NOMO-1 (cell line): Measurements from ENCODE around the gene ARHGAP26.

Experiments
- DNase-seq, 2 experiments: peaks; one replicate each; lab custom pipeline; 2025; ENCODE audit not compliant: unreplicated experiment in 2 of 2; lab: John Stamatoyannopoulos, UW

The ARHGAP26 gene

DNA sequence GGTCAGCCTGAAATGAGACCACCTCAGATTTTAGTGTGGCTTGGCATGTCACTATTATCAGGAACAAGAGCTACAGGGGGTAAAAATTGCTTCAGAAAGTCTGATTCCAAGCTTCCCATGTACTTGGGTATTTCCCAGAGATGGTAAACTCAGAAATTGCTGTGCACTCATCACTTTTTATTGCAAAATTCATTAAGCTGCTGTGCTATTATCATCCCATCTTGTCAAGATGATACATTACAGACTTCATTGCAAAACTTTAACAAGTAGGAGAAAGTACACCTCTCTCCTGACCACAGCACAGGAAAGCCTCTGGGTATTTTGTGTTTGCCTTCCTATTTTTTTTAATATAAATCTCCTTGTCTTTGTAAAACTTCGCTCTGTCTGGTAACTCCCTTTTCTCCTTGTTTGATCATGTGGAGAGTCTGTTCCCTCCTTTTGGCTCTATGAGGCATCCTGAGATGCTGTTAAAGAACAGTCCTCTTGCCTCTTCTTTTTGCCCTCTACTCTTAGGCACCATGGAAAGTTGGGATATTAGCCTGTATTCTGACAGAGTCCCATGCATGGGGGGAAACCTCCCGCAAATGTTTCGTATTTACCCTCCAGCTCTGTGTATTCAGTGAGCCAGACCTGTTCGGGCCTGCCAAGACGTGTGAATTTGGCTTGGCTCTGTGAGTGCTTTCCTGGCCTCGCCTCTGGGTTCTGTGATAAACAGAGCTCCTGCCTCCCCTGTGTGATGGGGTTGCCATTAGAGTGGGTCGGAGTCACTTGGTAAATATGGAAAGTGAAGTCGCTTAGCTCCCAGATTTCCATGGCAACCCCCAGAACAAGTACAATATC is 372.6 kb downstream of the ARHGAP26 start:
- peak; percentile 40 to 67 for DNase-seq

DNA sequence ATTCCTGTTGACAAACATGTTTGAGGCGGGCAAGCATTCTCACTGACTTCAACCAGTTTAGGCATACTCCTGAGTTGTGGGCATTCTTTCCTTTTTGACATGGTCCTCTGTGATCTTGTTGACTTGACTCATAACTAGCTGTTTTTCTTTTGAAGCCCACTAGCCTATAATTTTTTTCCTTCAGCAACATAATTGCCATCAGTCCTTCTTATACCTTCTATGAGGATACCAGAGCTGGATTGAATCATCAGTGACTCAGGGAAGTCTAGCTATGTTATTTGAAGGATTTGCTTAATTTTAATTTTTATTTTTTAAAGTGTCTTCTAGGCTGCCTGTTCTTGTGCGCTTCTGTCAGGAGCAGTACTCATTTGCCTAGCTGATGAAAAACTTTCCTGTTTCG is 373.8 kb downstream of the ARHGAP26 start:
- no peak for DNase-seq

- DNase-seq: peak in 1 of 2 experiments; percentile 17
Observed at GRCh38 chr5:143145243-143146160, 375.3 kb downstream of the ARHGAP26 start.

GRCh38 chr5:143146161-143146560 is 376.0 kb downstream of the ARHGAP26 start:
- DNase-seq: no peak

DNA sequence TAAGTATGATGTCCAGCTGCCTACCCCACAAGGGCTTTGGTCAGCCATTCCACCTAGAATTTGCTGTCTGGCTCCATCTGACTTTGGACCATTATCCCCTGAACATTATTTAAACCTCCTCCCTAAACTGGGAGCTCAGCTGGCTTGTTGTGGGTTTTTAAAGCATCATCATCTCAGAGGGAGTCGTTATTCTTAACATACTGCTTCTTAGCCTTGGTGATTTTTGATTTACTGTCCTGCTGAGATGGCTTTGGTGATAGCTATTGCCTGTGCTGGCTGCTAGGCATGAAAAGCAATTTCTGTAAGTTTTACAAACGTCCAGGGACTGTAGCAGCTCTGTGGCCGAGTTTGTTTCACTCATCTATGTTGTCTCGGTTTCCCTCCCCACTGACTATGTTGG is 377.2 kb downstream of the ARHGAP26 start:
- no peak for DNase-seq

GRCh38 chr5:143147902-143148301 is 377.7 kb downstream of the ARHGAP26 start:
- peak; percentile 65 to 73 for DNase-seq

- peak; percentile 87 to 95 for DNase-seq
Observed at GRCh38 chr5:143148771-143149170, 378.6 kb downstream of the ARHGAP26 start.

DNA sequence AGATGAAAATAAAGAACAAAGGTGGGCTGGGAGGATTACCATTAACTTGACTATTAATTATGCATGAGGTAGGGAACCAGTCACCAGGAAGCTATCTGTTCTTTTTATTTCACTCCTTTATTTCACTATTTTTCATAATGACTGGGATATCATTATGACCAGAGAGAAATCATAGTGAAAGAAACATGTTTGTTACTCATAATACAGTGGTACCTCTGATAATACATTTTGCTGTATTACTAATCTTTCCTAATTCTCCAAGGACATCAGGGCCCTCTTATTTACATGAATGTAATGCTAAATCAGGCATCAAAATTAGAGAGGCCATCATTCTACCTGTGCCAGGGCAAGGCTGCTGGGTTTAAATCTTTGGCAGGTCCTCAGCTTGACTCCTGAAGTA is 379.6 kb downstream of the ARHGAP26 start:
- DNase-seq: no peak

GRCh38 chr5:143151056-143151700 is 381.0 kb downstream of the ARHGAP26 start:
- no peak for DNase-seq

- DNase-seq: no peak
Observed at GRCh38 chr5:143152445-143152844, 382.3 kb downstream of the ARHGAP26 start.

DNA sequence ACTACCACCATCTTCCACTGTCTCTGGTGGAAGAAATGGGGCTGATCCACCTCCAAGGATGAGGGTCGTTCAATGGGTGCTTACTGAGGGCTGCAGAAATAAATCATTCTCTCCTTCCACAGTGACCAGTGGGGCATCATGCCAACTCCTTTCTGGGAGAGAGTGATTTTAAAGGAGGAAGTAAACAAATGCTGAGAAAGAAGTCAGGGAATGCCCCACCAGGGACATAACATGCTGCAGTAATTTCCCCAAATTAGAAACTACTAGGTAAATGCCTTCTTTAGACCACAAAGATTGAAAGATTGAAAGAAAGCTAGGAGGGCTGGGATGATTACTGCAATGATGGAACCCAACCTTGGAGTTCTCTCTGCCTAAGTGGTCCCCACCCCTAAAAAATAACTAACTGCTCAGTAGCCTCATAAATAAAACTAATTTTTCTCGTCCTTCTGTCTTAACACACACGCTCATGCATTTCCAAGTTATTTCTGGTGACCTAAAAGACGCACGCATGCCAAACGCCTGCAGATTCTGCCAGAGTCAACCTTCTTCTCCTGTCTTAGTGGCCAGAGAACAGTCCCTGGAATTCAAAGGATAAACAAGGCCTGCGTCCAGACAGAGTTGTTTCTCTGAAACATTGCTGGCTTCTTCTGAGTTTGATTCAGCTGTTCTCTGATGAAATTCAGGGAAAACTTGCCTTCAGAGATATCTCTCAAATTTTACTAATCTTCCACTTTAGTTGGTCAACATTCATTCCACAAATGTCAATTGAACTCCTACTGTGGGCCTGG is 383.3 kb downstream of the ARHGAP26 start:
- no peak for DNase-seq

GRCh38 chr5:143154510-143155370 is 384.6 kb downstream of the ARHGAP26 start:
- no peak for DNase-seq

DNA sequence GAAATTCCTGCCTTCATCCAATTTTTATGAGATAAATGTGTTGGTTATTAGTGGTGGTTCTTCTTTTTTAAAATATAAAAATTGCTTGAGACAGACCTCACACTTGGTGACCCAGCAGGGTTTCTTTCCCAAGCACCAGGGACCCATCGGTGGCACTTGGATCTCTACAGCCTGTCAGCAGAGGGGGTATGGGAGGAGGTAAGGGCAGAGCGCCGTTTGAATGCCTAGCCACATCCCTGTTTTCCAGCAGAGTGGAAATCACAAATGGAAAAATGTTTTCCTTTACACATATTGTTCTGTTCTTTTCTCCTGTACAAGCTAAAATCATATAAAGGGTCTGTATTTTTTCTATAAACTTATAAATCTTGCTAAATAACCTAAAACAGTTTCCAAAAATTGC is 385.3 kb downstream of the ARHGAP26 start:
- DNase-seq: no peak

GRCh38 chr5:143156086-143156485 is 385.9 kb downstream of the ARHGAP26 start:
- no peak for DNase-seq

- no peak for DNase-seq
Observed at GRCh38 chr5:143156572-143156971, 386.4 kb downstream of the ARHGAP26 start.

GRCh38 chr5:143159031-143159430 is 388.9 kb downstream of the ARHGAP26 start:
- no peak for DNase-seq

GRCh38 chr5:143161885-143162540 is 391.8 kb downstream of the ARHGAP26 start:
- peak; percentile 69 to 85 for DNase-seq

DNA sequence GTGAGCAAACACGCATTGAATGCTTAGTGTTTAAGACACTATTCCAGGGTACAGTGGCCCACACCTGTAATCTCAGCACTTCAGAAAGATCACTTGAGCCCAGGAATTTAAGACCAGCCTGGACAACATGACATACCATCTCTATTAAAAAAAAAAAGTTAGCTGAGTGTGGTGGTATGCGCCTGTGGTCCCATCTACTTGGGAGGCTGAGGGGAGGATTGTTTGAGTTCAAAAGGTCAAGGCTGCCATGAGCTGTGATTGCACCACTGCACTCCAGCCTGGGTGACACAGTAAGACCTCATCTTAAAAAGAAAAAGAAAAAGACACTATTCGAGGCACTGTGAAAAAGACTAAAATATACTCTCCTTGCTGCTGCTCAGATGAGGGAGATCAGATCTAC is 392.6 kb downstream of the ARHGAP26 start:
- DNase-seq: no peak

DNA sequence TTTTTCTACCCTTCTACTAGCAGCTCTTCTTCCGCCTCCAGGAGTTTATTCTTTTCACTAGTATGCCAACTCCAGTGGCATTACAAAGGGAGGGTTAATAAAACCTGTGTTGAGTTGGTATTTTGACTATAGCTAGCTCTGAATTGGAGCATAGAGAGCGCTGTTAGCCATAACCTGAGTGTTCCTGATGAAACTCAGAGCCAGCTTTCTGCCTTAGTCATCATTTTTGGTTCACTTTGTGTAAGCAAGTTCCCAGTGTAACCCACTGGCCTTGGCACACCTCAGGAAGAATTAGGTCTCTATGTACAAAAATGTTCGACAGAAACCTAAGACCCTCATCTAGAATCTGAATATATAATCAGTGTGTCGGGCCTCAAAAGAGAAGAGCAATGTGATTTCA is 394.4 kb downstream of the ARHGAP26 start:
- DNase-seq: no peak
